T1000 (cell line): ENCODE measurements around the gene FAM53B.
"Not testable (repeated sequence)": the region's sequence is repeated elsewhere in the genome, so short reads cannot be mapped to it uniquely, and the experiment has no call there.

Experiments used
- DNase-seq: peaks from one replicate; lab custom pipeline; 2025; ENCODE audit warnings: mixed read lengths; lab: John Stamatoyannopoulos, UW

Gene FAM53B

DNA sequence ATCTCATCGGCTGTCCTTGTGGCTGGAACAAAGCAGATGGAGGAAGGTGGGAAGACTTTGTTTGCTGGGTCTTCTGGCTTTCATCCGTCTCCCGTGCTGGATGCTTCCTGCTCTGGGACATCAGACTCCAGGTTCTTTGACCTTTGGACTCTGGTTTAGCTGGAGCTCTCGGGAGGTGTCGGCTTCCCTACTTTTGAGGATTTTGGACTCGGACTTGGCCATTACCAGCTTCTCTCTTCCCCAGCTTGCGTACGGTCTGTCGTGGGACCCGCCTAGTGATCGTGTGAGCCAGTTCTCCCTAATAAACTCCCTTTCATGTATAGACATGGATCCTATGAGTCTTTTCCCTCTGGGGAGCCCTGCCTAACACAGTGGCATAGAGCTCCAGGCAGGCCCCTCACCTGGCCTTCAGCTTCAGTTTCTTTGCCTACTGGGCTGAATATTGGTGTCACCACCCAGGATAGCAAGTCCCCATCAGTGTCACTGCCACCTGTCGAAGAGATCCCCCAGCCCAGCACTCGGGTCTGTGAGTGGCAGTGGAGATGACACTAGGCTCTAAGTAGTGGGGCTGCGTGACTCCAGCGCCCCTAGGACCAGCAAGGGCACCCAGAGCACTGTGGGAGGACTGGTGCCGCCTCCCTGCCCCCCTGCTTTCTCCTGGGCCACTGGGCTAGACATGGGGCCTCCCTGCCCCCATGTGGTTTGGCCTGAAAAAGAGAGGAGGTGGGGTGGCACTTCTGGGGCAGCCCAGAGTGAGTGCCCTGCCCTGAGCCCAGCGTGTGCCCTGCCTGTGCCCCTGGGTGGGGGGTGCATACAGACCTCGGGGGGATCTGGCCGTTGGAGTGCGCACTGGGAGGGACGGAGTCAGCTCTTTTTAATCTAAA, 147.0 kb downstream of the FAM53B start:
- no peak for DNase-seq

DNA sequence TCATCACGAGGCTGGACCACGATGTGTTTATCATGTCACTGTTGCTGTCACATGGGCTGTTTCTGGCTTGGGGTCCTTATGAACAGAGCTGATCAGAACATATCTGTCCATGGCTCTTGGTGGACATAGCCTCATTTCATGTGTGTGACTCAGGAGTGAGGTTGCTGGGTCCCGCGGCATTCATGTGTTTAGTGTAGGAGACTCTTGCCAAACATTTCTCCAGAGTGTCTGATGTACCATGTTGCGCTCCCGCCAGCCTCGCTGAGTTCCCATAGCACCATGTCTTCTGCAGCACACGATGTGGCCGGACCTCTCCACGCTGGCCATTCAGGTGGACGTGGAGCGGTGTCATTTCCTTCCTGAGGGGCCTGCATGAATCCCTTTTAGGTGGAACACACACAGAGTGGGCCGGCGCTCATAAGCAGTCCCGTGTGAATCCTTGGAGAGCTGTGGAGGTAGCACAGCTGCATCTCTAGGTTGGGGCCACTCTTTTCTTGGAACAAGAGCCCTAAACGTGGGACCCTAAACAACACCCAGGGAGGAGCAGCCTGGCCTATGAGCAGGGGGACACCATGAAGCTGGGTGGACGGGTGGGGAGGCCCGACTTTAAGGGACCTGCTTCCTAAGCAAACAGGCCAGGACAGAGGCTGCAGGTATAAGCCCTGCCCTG, 147.9 kb downstream of the FAM53B start:
- no peak for DNase-seq

DNA sequence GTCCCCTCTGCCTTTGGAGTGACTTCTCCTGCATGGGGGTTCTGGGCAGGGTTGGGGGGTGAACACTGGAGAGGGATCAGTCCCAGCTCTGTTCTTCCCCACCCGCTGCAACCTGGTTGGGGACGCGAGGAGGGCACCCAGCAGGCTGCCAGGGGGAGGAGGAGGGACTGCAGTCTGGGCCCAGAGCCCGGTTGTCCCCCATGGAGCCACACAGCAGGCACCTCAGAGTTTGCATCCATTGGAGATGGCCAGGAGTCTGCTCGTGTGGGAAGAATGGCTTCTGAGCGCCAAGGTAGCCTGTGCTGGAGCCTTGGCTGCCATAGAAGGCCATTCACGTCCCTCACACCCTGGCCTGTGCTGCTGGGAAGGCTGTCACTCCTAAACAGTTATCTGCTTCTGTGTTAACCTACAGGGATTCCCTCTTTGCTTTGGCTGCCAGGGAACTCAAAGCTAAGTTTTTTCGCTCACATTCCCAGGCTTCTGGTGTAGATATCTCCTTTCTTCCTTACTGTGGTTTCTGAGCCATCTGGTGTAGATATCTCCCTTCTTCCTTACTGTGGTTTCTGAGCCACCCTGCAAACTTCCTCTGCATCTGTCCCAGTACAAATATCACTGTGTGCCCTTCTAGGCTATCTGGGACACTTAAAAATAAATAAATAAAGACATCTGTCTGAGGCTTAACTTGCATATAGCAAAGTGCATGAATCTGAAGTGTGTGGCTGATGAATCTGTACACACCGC, 148.9 kb downstream of the FAM53B start:
- DNase-seq = no peak

DNA sequence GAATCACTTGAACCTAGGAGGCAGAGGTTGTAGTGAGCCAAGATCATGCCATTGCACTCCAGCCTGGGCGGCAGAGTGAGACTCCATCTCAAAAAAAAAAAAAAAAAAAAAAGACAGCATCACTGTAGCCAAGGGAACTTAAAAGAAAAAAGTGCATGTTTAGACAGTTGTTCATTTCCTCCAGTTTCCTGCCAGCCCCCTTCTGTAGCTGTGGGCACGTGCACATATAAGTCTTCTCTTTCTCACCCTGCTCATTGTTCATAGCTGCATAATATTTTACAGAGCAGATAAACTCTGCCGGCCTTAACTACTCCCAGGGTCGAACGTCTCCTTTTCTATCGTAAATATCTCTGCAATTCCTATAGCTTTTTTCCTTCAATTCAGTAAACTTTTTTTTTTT, 149.9 kb downstream of the FAM53B start:
- no peak for DNase-seq

DNA sequence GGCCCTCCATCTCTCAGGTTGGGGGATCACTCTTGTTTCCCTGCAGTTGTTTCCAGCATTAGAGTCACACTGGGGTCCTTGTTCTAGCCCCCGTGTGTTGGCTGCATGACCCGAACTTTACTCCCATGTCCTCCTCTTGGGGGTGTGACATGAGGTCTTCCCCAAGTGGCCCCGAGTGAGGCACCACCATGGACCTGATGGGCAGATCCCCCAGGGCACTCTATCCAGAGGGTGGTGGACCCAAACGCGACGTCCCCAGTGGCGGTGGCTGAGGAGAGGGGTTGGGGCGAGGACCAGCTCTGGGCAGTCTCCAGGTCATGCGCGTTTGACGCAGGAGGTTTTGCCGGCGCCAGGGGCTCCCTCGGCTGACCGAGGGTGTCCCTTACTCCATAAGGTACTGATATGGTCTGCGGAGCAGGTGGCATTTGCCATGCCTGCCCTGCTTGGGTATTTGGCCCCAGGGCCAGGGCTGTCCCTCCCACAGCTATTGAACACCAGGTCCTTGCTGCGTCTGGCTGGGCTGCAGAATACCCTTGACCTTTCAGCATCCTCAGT, 150.7 kb downstream of the FAM53B start:
- DNase-seq = no peak

DNA sequence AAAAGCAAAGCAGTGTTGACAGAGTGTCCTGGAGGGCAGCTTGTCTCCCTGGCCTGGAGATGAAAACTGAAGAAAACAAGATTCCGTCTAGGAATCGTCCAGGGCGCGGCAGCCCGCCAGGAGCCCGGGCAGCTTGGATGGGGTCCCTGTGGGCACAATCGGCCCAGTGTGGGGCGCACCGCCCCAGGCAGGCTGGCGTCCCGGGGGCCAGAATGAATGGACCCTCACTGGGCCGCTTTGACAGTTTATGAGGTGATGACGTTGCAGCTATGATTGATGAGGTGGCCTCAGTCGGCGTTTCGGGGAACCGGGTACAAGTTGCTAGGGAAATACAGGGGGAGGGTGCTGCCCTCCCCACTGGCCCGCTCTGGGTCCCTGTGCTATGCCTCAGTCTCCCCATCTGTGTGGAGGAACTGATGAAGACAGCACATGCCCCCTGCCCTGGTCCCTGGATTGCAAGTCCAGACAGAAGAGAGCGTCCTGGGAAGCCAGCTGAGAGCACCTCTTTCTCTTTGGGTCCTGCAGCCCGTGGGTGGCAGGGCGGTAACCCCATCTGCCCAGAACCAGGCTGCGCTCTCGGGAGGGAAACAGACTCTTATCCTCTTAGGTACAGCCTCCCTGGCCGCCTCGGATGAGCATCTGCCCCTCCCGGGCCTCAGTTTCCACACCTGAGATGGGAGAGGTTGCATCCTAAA, 151.3 kb downstream of the FAM53B start:
- no peak for DNase-seq

DNA sequence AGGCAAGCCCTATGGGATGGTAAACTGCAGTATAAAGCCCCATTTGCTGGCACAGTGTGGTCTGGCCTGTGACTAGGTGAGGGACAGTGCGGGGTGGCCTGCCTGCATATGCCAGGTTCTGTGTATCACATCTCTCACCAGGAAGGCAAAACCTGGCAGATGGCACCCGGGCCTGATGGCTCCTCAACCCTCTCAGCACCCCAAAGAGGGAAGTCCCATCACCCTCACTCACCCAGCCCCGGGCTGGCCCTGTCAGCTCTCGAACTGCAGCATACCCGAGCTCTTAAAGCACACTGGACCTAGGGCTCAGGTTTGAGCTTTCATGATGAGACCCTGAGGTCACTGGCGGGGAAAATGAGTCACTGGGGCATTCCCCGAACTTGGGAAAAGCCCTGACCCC, 152.1 kb downstream of the FAM53B start:
- DNase-seq = no peak

DNA sequence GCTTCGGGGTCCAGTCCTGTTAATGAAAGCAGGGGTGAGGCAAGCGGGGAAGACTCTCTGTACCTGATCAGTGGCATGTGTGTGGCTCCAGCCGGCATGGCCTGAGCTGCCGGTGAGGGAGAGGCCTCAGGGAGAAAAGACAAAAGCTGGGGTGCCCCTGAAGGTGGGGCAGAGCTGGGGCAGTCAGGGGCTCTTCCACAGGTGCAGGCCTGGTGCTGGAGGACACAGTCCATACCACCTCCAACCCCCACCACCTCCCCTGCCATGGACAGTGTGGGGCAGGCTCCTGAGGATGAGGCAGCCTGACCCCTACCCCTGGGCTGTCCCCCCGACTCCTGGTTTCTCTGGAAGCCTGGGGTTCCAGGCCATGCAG, 153.1 kb downstream of the FAM53B start:
- no peak for DNase-seq

DNA sequence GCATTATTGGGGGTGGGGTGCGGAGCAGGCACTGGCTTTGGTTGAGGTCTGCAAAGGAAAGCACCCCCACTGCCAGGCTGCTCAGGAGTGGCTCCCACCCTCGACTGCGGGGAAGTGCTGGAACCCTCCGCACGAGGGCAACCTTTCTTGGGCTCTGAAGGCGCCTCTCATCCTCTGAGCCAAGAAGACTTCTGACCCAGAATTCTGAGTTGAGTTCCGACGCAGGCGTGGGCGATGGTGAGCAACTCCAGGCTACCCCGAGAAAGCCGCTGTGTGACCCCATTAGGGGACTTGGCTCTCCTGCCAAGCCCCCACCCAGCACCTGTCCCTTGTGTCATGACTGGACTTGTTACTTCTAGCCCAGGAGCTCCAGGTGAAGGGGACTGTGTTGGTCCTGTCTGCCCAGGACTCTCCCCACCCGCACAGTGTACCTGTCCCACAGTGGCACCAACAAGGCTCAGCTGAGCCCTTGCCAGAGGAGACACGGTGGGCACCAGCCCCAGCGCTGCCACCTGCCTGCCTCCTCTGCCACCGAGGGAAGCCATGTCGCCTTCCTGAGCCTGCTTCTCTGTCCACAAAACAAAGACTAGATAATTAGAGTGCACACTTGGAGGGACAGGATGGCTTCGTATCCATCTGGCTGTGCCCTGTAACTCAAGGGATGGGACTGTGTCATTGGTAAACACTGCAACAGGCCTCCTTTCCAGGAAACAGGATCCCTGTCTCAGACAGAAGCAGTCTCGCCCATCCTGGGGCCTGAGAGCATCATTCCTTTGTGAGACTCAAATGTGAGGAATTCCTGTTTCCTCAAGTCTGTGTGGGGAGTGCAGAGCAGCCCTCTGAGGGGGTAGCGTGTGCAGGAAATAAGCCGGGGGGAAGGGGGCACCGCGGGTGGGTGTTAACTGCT, 153.7 kb downstream of the FAM53B start:
- DNase-seq = no peak

DNA sequence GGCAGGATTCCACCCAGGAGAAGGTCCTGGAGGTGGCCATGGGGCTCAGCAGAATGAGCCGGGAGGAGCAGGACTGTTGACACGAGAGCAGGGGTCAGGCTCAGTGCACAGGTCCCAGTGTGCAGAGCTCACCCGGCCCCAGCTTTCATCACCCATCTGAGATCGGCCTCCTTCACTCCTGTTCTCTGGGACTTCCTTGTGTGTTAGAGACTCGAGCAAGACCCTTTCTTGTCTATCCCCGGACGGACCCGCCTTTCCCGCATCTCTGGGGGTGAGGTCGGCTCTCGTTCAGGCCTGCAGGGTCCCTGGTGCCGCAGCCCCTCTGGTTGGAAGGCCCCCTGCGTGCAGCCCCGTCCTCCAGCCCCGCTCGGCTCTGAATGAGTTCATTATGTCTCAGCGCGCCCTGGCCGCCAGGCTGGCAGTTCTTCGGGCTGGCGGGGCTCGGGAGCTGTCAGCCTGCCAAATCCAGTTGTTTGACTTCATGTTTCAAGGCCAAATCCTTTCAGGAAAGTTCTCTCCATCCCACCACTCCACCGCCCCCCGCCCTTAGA, 154.6 kb downstream of the FAM53B start:
- DNase-seq = no peak

DNA sequence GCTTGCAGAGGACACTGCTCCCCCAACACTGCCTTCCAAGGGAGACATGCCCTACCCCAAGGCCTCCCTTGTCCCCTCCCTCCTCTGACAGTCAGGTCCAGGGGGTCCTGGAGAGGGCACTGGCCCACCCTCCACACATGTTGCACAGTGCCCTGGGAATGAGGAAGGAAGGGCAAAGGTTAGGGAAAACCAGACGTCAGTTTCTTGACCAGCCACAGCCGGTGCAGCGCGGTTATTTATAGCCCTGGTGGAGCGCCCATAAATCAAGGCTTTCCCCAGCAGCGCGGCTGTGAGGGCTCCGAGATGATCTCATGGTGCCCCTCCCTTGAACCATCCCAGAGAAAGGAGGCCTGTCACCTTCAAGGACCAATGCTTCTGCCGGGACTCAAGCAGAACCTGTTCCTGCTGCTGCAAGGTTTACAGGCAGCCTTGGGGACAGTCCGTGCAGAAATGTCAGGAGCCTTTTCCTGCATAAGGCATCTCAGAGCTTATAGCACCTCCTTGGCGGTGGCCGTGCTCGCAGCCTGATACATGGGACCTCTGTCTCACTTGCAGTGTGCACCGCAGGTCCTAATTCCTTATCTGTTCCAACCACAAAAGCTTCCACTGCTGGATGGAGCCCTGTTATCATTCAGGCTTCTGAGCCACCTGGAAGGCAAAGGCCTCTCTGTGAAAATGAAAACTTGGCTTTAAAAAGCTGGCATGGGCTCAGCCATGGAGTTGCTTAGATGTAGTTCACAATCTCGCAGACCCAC, 155.3 kb downstream of the FAM53B start:
- no peak for DNase-seq

DNA sequence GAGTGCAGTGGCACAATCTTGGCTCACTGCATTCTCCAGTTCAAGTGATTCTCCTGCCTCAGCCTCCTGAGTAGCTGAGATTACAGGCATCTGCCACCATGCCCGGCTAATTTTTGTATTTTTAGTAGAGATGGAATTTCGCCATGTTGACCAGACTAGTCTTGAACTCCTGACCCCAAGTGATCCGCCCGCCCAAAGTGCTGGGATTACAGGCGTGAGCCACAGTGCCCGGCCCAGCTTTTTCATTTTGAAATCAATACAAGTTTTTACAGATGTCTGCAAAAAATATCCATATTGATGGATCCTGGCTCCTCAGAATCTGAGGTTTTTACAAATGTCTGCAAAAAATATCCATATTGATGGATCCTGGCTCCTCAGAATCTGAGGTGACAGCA, 155.8 kb downstream of the FAM53B start:
- DNase-seq = not testable (repeated sequence)

DNA sequence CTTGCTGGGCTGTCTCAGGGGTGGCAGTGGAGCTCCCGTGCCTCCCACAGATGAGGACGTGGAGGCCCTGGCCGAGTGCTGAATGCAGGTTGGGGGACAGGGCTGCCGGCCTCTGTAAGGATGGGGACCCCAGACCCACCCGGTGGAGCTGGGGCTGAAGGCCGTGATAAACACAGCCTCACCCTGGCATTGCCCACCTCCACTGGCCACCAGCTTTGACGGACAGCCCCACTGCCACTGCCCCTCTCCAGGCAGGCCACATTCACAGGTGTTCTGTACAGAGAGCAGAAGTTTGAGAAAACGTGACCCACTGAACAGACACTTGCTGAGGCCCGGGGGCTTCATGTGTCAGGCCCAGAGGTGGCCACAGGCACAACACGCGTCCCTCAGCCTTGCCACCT, 156.4 kb downstream of the FAM53B start:
- no peak for DNase-seq

DNA sequence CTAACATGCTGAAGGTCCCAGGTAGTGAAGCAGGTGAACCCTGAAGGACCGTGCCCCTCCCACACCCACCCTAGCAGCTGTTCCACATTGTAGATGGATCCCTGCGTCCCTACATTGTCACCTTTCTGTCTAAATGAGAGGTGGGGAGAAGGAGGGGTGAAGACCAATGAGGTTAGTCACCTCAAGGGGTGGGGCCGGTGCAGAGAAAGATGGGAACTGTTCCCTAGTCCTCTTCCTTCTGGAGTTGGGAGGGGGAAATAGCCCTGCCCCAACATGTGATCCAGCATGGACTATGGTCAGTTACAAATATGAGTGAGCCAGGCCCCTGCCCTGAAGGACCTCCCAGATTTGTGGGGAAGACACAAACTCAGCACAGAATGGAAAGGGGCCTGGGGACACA, 158.0 kb downstream of the FAM53B start:
- DNase-seq = no peak

DNA sequence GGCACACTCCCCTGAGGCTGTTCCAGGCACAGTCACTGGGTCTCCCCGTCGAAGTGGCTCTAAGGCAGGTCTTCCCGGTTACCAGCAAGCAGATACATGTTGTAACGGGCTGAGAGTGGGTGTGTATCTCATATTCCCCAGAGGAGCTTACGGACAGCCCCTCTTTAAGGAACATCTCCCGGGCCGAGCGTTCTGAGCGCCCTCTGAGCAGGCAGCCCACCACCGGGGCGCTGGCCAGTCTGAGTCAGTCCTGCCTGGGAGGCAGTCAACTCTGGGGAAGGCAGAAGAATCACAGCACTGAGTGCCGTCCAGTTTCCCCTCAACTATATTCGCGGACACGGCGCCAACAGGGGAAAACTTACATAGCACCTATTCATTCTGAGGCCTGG, 165.2 kb downstream of the FAM53B start:
- peak; percentile 26 for DNase-seq

DNA sequence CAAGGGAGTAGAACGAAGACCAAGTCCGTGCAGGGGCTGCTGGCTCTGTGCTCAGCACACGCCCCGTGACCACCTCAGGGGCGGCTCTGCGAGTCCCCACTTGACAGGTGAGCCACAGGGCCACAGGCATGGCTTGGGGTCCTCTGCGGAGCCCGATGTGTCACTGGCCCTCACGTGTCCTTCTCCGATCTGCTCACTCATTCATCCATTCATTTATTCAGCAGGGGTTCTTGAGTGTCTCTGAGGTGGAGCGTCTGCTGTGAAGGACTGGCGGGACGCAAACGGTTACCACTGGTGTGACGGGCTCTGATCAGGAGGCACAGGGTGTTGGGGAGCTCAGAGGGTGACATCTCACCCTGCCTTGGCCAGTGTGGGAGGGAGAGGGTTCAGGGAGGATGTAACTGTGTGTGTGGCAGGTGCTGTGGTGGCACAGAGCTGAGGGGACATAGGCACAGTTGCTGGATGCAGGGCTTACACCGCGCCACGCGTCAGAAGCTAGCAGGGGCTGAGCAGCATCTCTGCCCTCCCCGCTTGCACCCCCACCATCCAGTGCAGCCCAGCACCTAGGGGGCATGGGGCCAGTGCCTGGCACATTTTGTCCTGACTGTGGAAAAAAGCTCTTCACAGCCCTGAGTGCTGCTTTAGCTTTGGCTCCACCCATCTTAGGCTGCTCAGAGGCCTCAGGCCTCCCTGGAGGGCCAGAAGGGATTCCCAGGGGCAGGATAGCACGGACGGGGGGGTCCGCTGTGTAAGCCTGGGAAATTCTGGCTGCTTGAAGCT, 165.8 kb downstream of the FAM53B start:
- no peak for DNase-seq

DNA sequence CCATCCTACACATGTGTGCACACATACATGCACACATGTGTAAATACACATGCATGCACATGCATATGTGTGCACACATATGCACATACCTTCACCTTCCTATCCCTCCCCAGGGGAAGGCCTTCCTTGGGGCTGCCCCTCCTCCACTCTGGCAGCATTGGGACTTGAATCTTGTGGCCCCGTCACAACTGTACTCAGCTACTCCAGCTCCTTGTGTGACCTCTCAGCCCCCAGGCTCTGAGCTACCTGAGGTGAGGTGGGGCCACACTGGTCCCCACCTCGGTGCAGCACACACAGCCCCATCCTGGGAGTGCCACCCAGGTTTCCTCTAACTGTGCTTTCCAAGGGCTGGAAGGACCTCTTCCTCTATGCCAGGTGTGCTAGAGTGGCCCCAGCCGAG, 166.5 kb downstream of the FAM53B start:
- DNase-seq = no peak

DNA sequence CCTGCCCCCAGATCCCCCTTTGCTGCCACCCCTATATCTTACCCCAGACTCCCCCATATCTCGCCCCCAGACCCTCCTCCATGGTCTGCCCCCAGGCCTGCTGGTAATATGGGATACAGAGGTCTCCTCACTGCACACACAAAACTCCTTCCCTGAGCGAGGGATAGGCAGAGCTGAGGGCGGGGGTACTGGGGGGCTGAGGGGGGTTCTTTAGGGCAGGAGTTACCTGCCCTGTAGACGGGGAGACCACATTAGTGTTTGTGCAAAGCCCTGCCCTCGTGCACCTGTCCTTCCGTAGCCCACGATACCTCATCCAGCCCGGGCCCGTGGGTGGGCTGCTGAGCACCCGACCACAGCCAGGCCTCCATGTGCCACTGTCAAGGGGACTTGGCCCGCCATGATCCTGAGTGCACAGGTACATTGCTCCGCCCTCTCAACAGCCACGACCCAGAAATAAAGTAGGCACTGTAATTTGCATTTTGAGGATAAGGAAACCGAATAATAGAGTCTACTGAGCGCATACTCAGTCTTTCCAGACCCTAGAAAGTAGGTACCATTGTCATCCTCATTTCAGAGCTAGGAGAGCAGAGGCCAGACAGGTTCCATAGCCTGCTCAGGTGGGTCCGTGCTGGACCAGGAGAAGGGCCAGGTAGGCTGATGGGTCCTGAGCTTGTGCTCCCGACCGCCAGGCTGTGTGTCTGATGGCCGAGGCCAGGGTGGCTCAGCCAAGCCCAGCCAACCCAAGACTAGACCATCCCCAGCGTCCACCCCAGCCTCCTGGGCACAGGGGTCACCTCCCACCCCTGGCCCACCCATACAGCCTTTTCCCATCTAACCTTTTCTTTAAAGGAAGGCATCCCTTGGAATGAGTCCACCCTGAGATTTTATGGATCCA, 167.4 kb downstream of the FAM53B start:
- DNase-seq = no peak
